RWPE2 (cell line): ENCODE results near the gene PRDM5.
"Not testable (repeated sequence)": the region's sequence is repeated elsewhere in the genome, so short reads cannot be mapped to it uniquely, and the experiment has no call there.

Source experiments
- ATAC-seq: fragments of 200-7000 bp; cut with Tn5 transposase; 3 replicates; pipeline ENCODE4 v1.9.1; 2021; ENCODE audit warnings: low read depth
- DNase-seq: peaks from one replicate; pipeline ENCODE4 v3.0.0-alpha.2; 2020; ENCODE audit warnings: low spot score
- H3K27ac ChIP-seq: fragments of 450-650 bp; 2 replicates; pipeline ENCODE4 v1.5.1; 2017; ENCODE audit warnings: mild to moderate bottlenecking; ENCODE audit not compliant: poor library complexity, severe bottlenecking
- H3K27me3 ChIP-seq: fragments of 250-450 bp; sonication (Bioruptor Pico); 2 replicates; pipeline ENCODE4 v1.5.1; 2021; ENCODE audit warnings: mild to moderate bottlenecking, moderate library complexity; ENCODE audit not compliant: insufficient read depth, poor library complexity, severe bottlenecking
- H3K36me3 ChIP-seq: fragments of 250-450 bp; sonication (Bioruptor Pico); 2 replicates; pipeline ENCODE4 v1.5.1; 2020; ENCODE audit warnings: low read depth, mild to moderate bottlenecking, moderate library complexity
- H3K4me1 ChIP-seq: fragments of 250-450 bp; sonication (Bioruptor Pico); 2 replicates; pipeline ENCODE4 v1.5.1; 2021; ENCODE audit warnings: mild to moderate bottlenecking, moderate library complexity; ENCODE audit not compliant: insufficient read depth, poor library complexity, severe bottlenecking
- H3K4me3 ChIP-seq: fragments of 250-450 bp; sonication (Bioruptor Pico); 2 replicates; pipeline ENCODE4 v1.5.1; 2021; ENCODE audit warnings: mild to moderate bottlenecking, moderate library complexity; ENCODE audit not compliant: severe bottlenecking
- H3K9me3 ChIP-seq: fragments of 250-450 bp; sonication (Bioruptor Pico); 2 replicates; pipeline ENCODE4 v1.5.1; 2021; ENCODE audit warnings: mild to moderate bottlenecking, moderate library complexity; ENCODE audit not compliant: severe bottlenecking
- CTCF ChIP-seq: fragments of 450-650 bp; IDR thresholded peaks from one replicate; pipeline ENCODE4 v1.5.1; 2017; ENCODE audit warnings: mild to moderate bottlenecking, moderate library complexity; ENCODE audit not compliant: poor library complexity, severe bottlenecking

The PRDM5 gene

GRCh38 chr4:120753854-120754253 is 168.7 kb downstream of the PRDM5 start:
- no peak for DNase-seq
- Histone ChIP-seq H3K27me3 (no peaks in the 10 kb centered on the region), H3K9me3 (no peaks in the 10 kb centered on the region), H3K36me3 (no peaks in the 10 kb centered on the region; the same call in 1 of the 2 replicates), H3K4me1 (no peaks in the 10 kb centered on the region), H3K4me3 (no peak overlapping the region), H3K27ac (no peak overlapping the region)
- no peak for TF ChIP-seq CTCF
- no peak for ATAC-seq

DNA sequence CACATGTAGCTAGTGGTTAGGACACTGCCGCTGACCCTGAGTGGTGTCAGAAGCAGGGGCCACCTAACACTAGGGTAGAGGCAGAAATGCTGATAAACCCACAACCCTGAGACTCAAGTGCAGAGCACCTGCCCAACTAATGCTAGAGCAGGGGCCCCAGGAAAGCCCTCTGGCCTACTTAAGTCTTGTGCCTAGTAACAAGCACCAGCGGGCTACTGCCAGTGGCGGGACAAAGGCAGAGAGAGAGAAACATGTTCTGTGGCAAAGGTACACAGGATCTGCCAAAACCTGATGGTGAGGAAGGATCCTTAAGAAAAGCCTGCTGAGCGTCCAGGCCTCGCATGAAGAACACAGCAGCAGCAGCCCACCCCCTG is 172.4 kb downstream of the PRDM5 start:
- no peaks in the 10 kb centered on the region for H3K27me3 ChIP-seq
- TF ChIP-seq CTCF, result no peak
- DNase-seq (no peak), ATAC-seq (no peak)
- H3K4me1 ChIP-seq, result no peaks in the 10 kb centered on the region
- no peaks in the 10 kb centered on the region for H3K9me3 ChIP-seq
- H3K36me3 ChIP-seq, result no peaks in the 10 kb centered on the region; the same call in 1 of the 2 replicates
- H3K27ac ChIP-seq, result no peak overlapping the region
- no peak overlapping the region for H3K4me3 ChIP-seq

GRCh38 chr4:120749445-120750151 is 172.9 kb downstream of the PRDM5 start:
- Histone ChIP-seq H3K27ac (no peak overlapping the region), H3K36me3 (no peaks in the 10 kb centered on the region; the same call in 1 of the 2 replicates), H3K4me3 (no peak overlapping the region), H3K27me3 (no peaks in the 10 kb centered on the region), H3K9me3 (no peaks in the 10 kb centered on the region), H3K4me1 (no peaks in the 10 kb centered on the region)
- no peak for TF ChIP-seq CTCF
- DNase-seq (no peak), ATAC-seq (no peak)

GRCh38 chr4:120741636-120742035 is 180.9 kb downstream of the PRDM5 start:
- not testable (repeated sequence) for H3K9me3 ChIP-seq, ATAC-seq, H3K4me1 ChIP-seq, H3K36me3 ChIP-seq, DNase-seq, H3K4me3 ChIP-seq, H3K27ac ChIP-seq, H3K27me3 ChIP-seq

DNA sequence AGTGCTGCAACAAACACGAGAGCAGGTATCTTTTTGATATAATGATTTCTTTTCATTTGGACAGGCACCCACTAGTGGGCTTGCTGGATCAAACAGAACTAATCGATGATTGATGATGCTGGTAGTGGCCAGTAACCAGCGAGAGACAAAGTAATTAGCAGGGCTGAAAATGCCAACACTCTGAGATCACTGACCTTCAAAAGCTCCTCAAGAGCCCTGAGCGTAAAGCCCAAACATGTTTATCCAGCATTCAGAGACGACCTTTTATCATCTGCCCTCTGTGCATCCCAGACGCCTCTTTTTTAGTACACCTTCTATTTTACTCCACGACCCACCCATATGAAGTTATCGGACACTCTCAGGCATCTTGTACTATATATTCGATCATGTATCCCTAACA is 186.2 kb downstream of the PRDM5 start:
- DNase-seq (no peak), ATAC-seq (no peak)
- no peak for TF ChIP-seq CTCF
- no peak overlapping the region for H3K4me3 ChIP-seq
- no peak overlapping the region for H3K27ac ChIP-seq
- H3K27me3 ChIP-seq, result no peaks in the 10 kb centered on the region
- no peaks in the 10 kb centered on the region for H3K4me1 ChIP-seq
- H3K36me3 ChIP-seq, result no peaks in the 10 kb centered on the region
- H3K9me3 ChIP-seq, result no peaks in the 10 kb centered on the region
